ENCODE data around the gene ANKRD44.

GRCh38 chr2:197052356-197052755 lies 258.2 kb downstream of the ANKRD44 start:
- TF ChIP-seq CTCF (IDR thresholded peaks at IDR 0.05), result no peak
- TF ChIP-seq POLR2A (IDR thresholded peaks at IDR 0.05), result no peak
